GM12873 (cell line): ENCODE measurements around the gene HABP2.

Experiments used
- TF ChIP-seq, protein P1 (sequence below): IDR thresholded peaks from 2 replicates; pipeline ENCODE4 v1.5.1; 2012; ENCODE audit warnings: low read depth, mild to moderate bottlenecking, moderate library complexity, low read length, control low read depth; ENCODE audit not compliant: insufficient read depth; ENCODE audit errors: missing control alignments

HABP2 gene

DNA sequence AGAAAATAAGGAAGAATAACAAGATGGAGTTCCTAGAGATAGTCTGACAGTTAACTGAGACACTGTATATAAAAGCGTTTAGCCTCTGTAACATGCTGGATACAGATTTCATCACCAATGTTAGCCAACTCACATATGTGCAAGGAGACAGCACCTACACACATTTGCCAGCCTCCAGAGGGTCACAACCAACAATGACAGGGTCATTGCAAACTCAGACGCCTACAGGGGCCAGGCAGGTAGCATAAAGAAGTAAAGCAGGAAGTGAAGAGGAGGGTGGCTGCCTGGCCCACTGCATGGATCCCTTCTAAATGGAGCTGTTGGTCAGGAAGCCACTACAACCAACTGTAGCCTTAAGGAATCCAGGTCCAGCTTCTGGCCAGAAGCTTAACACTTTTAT is 60.6 kb downstream of the HABP2 start:
- TF ChIP-seq, protein P1, sequence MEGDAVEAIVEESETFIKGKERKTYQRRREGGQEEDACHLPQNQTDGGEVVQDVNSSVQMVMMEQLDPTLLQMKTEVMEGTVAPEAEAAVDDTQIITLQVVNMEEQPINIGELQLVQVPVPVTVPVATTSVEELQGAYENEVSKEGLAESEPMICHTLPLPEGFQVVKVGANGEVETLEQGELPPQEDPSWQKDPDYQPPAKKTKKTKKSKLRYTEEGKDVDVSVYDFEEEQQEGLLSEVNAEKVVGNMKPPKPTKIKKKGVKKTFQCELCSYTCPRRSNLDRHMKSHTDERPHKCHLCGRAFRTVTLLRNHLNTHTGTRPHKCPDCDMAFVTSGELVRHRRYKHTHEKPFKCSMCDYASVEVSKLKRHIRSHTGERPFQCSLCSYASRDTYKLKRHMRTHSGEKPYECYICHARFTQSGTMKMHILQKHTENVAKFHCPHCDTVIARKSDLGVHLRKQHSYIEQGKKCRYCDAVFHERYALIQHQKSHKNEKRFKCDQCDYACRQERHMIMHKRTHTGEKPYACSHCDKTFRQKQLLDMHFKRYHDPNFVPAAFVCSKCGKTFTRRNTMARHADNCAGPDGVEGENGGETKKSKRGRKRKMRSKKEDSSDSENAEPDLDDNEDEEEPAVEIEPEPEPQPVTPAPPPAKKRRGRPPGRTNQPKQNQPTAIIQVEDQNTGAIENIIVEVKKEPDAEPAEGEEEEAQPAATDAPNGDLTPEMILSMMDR, result no peak

DNA sequence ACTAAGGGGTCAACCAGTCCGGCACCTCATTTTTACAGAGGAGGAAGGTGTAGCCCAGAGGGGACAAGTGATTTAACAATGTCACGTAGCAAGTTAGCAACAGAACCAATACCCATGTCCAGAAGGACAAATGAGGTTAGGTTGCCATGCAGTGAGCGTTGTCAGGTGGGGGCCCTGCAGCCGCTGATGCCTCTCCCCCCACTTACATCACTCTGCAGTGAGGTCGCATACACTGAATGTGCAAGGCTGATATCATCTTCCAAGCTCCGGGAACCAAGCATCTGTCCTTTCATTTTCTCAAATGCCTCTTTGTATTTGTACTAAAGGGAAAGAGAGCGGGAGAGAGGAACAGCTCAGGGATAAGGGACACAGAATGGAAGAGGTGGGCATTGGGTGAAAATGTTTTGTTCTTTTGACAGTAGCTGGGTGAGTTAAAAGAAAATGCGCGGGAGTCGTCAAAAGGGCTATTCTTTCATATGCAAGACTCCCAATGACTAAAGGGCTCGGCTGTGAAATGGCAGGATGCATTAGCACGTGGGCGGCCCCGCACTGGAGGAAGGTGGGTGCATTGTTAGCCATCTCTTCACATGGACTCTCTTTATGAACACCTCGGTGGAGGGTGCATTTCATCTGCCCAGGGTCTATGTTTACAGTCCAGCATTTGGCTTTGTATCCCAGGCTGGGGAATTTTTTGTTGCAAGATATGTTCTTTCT is 61.3 kb downstream of the HABP2 start:
- TF ChIP-seq, protein P1, result no peak

DNA sequence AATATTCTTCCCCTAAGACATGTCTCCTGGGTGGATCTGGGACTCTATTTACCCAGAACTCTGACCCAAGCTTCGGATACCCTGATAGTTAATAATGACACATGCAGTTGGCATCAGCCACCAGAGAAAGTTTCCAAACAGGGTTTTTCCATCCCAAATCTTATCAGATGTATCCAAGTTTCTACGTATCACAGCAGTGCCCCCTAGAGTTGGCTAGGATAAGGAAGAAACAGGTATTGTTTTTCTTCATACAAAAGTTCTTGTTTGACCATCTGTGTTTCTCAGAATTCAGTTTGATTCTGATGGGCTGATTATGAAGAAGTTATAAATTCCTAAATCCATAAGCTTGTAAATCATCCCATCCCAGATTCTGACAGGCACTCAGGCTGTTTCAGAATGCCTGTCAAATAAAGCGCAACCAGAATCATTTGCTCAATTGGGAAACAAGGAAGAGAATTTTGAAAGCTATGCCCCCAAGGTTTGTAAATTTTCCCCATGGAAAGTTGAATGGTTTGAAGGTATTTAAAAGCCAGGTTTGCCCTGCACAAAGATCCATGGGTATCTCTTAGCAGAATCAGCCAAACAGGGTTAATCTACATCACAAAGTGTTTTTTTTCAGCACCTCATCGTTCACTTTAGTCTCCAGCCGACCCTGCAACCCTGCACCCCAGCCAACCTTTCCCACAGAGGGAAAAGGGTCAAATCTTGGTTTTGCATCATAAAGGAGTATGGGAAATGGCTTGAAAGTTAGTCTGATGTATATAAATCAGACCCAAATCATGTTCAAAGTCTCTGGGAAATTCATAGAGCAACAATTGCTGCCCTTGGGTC is 63.6 kb downstream of the HABP2 start:
- TF ChIP-seq, protein P1, result peak; percentile 41

DNA sequence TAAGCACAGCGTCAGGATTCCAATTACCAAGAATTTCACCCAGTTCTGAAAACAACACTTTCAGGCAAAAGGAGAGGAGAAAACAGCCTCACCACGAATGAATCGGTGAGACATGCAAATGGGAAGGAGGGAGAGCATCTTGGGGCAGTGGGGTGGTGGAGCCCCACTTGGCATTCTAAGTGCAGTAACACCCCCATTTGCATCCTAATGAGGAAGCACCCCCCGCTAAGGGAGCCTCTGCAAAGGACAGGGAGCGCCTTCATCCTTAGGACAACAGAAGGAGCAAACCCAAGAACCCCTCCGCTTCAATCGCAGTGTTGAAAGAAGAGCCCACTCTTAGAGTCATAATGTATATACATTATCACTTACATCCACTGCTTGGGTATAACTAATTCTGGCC is 64.2 kb downstream of the HABP2 start:
- TF ChIP-seq, protein P1, result no peak

DNA sequence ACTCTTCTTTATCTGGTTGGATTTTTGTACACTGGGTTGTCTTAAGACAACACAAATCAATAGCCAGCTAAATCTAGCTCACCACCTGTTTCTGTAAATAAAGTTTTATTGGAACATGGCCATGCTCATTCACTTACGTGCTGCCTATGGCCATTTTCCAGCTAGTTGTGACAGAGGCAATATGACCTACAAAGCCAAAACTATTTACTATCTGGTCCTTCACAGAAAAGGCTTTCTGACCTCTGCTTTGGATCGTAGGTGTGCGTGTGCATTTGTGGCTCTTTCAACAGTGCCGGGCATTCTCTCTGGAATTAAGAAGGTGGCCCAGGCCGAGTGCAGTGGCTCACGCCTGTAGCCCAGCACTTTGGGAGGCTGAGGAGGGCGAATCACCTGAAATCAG is 65.5 kb downstream of the HABP2 start:
- TF ChIP-seq, protein P1, result no peak

DNA sequence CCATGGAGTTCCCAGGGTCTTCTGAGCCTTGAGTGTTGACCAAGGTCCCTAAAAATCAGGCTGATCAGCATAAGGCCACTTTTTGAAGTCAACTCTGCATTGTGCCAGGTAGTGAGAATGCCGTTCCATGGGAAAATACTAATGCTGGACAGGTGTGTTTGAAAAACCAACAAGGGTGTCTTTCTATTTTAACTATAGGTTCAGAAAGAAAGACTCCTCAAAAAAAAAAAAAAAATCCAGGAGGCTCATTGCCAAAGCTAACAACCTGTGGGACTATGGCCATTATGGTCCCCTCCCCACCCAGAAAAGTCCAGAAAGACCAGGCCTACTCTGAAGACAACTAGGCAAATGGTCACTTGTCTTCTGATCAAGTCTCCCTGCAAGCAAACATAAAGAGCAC is 66.5 kb downstream of the HABP2 start:
- TF ChIP-seq, protein P1, result no peak

DNA sequence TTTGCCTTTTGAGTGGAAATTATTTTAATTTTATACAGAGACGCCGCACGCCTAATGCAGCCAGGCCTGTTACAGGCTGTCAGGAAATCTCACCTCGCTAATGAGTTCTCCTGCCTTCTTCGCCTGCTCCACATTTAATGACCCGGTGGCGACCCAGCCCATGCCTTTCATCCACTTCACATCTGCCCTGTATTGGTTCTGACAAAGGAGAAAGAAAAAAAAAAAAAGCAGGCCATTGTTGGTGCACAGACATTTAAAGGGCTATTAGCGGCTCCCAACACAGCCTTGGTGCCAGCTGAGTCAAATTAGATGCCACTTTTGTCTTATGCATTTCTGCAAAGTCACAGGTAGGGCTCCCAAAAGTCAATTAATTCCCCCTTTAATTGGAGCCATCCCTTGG is 67.7 kb downstream of the HABP2 start:
- TF ChIP-seq, protein P1, result no peak
